Adrenal gland (tissue), 12 donors: Measurements from ENCODE around the gene JPH3. TPM values are rescaled to one million over a fixed set of nuclear protein-coding genes. Genes with fewer than 3 reads are reported as not detected.

Experiments
- DNase-seq, 7 donors: peaks; one replicate each; pipeline ENCODE4 v3.0.0-alpha.2; 2019 to 2020
- H3K27ac ChIP-seq, 5 donors: fragments of 200-600 bp; sonication (generic) in 4 of 5; 1 replicate in 3 of 5; 2 replicates in 2 of 5; pipeline versions ENCODE4 v1.5.1 to v1.8.0; 2016 to 2020; ENCODE audit warnings: mild to moderate bottlenecking in 1 of 5
- H3K27me3 ChIP-seq: fragments of 200-600 bp; 2 replicates; pipeline ENCODE4 v1.8.0; 2021
- H3K36me3 ChIP-seq, 2 donors: fragments of 200-600 bp; replicated peaks in 1 of 2; 1 replicate in 1 of 2; 2 replicates in 1 of 2; pipeline versions ENCODE4 v1.5.1 to v1.8.0; 2018 to 2022
- H3K4me1 ChIP-seq, 2 donors: fragments of 200-600 bp; replicated peaks in 1 of 2; 1 replicate in 1 of 2; 2 replicates in 1 of 2; pipeline versions ENCODE4 v1.5.1 to v1.8.0; 2018 to 2021
- H3K4me3 ChIP-seq, 4 donors: fragments of 200-600 bp; sonication (generic) in 3 of 4; one replicate each; pipeline ENCODE4 v1.5.1; 2016 to 2018
- H3K9me3 ChIP-seq, 3 donors: fragments of 200-600 bp; sonication (generic) in 1 of 3; replicated peaks in 1 of 3; 1 replicate in 2 of 3; 2 replicates in 1 of 3; pipeline versions ENCODE4 v1.5.1 to v1.8.0; 2016 to 2021
- POLR2A ChIP-seq, 2 donors: fragments of 450-650 bp; IDR thresholded peaks; one replicate each; pipeline ENCODE4 v1.6.1; 2017; ENCODE audit warnings: antibody characterized with exemption in 2 of 2, mild to moderate bottlenecking in 2 of 2, moderate library complexity in 1 of 2
- WGBS, 4 donors: extraction: QIAGEN DNeasy Blood & Tissue Kit in 2 of 4; methylation state at CpG; one replicate each; pipeline versions ENCODE4 v1.1.5 to v1.1.7; 2013 to 2017; 5-methylcytosine and 5-hydroxymethylcytosine counted together
- intact Hi-C, 2 donors: fragments of 100-400 bp; cut with DNase I; formaldehyde crosslinking; loops; one replicate each; pipeline versions ENCODE4 v1.14.1 to v1.15.0; 2022 to 2023
- polyA plus RNA-seq, 3 donors: library from polyadenylated mRNA; stranded (reverse); fragments of 200-250 nt in 2 of 3; fragments of 350-450 nt in 1 of 3; fragmentation: Illumina TruSeq in 1 of 3; extraction: RNeasy Lipid Tissue Mini Kit (QIAGEN cat#74804) in 1 of 3; gene quantifications; one replicate each; pipeline ENCODE4 v1.2.3, GENCODE V29; 2013 to 2014
- total RNA-seq, 9 donors: library from RNA; depleted of rRNA in 4 of 9; stranded (reverse); fragments of >200 nt in 4 of 9; fragments of 120-200 nt in 1 of 9; fragmentation: NEBNext Ultra II Directional in 1 of 9; extraction: Animal tissue kit (Norgen Biotek cat#: 25700) in 1 of 9; gene quantifications; one replicate each; pipeline versions ENCODE4 v1.1.0 to v1.2.4, GENCODE V29; 2013 to 2023
- TF ChIP-seq, protein P1 (sequence below), 6 experiments: fragments of 450-650 bp in 4 of 6; fragments of 200-600 bp in 2 of 6; sonication (generic) in 1 of 6; IDR thresholded peaks; 1 replicate in 5 of 6; 2 replicates in 1 of 6; pipeline versions ENCODE4 v1.5.1 to v1.8.0; 2016 to 2021; ENCODE audit warnings: antibody characterized with exemption in 6 of 6, mild to moderate bottlenecking in 2 of 6, moderate library complexity in 1 of 6
- donor health status: healthy with polysubstance abuse.
- donor health status: Bipolar disorder and iron deficiency.
- donor health status: DM: yes; HTN: yes; CAD: no.
- donor health status: DM: no; HTN: no; CAD: no.
- donor health status: DM: no; HTN: no; CAD: no.
- donor health status: DM: yes; HTN: yes; CAD: no.

Gene JPH3
- total and polyA plus RNA-seq, 12 donors = 0.10 to 3.7 (median 0.71) TPM; not detected in 1

DNA sequence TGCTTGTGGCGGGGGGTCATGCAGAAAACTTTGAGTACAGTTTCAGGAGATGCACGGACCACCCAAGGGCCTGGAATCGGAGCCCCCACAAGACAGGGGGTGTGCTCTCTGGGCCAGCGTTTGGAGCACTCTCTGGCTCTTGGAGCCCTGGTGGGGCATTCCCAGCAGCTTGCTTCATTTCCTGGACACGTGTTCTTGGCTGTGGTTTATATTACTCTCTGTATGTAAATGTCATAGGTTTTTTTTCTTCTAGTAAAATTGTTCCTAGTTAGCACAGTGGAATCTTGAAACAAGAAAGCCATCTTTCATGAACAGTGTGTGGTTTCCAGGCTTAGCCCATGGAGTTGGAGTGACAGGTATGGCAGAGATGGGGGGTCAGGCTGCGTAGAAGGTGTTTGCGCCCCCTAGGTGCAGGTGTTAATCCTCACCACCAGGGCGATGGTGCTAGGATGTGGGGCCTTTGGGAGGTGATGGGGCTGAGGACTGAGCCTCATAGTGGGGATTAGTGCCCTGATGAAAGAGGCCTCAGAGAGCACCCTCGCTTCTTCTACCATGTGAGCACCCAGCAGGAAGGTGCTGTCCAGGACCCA lies 79.8 kb downstream of the JPH3 start:
- Histone ChIP-seq H3K27ac (no peak overlapping the region), H3K9me3 (no peaks in the 10 kb centered on the region), H3K4me1 (no peaks in the 10 kb centered on the region), H3K36me3 (no peaks in the 10 kb centered on the region), H3K4me3 (no peak overlapping the region), H3K27me3 (no peaks in the 10 kb centered on the region)
- TF ChIP-seq, protein P1, sequence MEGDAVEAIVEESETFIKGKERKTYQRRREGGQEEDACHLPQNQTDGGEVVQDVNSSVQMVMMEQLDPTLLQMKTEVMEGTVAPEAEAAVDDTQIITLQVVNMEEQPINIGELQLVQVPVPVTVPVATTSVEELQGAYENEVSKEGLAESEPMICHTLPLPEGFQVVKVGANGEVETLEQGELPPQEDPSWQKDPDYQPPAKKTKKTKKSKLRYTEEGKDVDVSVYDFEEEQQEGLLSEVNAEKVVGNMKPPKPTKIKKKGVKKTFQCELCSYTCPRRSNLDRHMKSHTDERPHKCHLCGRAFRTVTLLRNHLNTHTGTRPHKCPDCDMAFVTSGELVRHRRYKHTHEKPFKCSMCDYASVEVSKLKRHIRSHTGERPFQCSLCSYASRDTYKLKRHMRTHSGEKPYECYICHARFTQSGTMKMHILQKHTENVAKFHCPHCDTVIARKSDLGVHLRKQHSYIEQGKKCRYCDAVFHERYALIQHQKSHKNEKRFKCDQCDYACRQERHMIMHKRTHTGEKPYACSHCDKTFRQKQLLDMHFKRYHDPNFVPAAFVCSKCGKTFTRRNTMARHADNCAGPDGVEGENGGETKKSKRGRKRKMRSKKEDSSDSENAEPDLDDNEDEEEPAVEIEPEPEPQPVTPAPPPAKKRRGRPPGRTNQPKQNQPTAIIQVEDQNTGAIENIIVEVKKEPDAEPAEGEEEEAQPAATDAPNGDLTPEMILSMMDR (IDR thresholded peaks at IDR 0.05) = no peak
- no peak for TF ChIP-seq POLR2A (IDR thresholded peaks at IDR 0.05)
- intact Hi-C loops = no loop called here
- WGBS, 4 donors = 49 to 54% (median 51%) methylated on average over 7 to 9 of the region's 9 CpGs
- DNase-seq = no peak

GRCh38 chr16:87682852-87683399 lies 80.6 kb downstream of the JPH3 start:
- Histone ChIP-seq H3K4me3 (no peak overlapping the region), H3K27me3 (no peaks in the 10 kb centered on the region), H3K9me3 (no peaks in the 10 kb centered on the region), H3K27ac (no peak overlapping the region), H3K36me3 (no peaks in the 10 kb centered on the region), H3K4me1 (no peaks in the 10 kb centered on the region)
- TF ChIP-seq, protein P1 (IDR thresholded peaks at IDR 0.05) = no peak
- TF ChIP-seq POLR2A (IDR thresholded peaks at IDR 0.05) = no peak
- WGBS, 4 donors = 78 to 82% (median 81%) methylated on average over 9 to 18 of the region's 18 CpGs
- intact Hi-C loops = no loop called here
- no peak for DNase-seq

DNA sequence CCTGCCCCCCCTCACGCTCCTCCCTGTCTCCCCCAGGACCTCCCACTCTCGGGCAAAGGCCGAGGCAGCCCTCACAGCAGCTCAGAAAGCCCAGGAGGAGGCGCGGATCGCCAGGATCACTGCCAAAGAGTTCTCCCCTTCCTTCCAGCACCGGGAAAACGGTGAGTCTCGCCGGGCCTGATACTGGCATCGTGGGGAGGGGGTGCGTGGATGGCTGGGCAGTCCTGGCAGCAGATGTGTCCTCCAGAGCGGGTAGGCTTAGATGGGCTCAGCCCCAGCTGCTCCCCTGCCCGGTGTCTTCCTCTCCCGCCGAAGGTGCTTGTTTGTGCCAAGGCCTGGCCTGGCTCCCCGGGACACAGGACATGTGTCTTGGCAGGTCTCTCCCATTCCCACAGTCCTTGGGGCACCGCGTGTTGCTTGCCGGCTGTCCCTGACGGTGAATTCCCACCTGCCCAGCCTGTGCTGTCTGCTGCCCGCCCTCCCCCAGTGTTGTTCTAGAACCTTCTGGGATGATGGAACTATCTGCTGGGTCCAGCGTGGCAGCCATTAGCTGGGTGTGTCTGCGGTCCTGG lies 81.9 kb downstream of the JPH3 start:
- intact Hi-C loops = no loop called here
- Histone ChIP-seq H3K4me3 (no peak overlapping the region), H3K36me3 (no peaks in the 10 kb centered on the region), H3K9me3 (no peaks in the 10 kb centered on the region), H3K27ac (no peak overlapping the region), H3K27me3 (no peaks in the 10 kb centered on the region), H3K4me1 (no peaks in the 10 kb centered on the region)
- DNase-seq = no peak
- 62 to 77% (median 67%) methylated on average over 11 to 24 of the region's 24 CpGs for WGBS, 4 donors
- TF ChIP-seq, protein P1 (IDR thresholded peaks at IDR 0.05) = no peak
- TF ChIP-seq POLR2A (IDR thresholded peaks at IDR 0.05) = no peak

DNA sequence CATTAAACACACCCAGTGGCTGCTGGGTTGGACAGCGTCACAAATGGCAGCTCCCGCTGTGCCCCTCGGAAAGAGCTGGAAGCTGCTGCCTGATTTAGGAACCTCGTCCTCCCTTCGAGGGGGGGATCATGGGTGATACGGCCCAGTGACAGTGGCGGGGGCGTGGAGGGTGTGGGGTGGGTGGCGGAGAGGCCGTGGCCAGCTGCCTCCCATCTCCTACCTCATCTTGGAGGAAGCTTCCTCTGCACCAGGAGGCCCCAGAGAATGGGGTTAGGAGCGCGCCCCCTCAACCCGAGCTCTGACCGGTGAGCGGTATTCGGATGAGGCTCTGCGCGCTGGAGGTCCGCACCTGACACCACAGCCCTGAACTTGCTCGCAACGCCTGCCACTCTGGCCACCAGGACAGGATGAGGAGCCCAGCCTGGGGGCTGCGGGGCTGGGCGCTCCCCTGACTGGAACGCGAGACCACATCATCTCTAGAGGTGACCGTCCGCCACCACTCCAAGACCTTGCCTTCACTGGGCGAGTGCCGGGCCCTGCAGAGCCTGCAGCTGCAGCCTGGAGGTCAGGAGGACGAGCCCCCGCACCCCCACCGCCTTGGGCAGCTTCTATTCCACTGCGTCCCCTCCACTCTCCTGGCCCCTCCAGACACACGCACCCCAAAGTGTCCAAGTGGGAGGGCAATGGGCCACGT lies 82.5 kb downstream of the JPH3 start:
- no peak overlapping the region for H3K27ac ChIP-seq
- intact Hi-C loops = no loop called here
- no peak for DNase-seq
- 84 to 88% (median 86%) methylated on average over 15 to 35 of the region's 35 CpGs for WGBS, 4 donors
- TF ChIP-seq, protein P1 (IDR thresholded peaks at IDR 0.05) = no peak
- TF ChIP-seq POLR2A (IDR thresholded peaks at IDR 0.05) = no peak
- H3K36me3 ChIP-seq = no peaks in the 10 kb centered on the region
- no peaks in the 10 kb centered on the region for H3K27me3 ChIP-seq
- no peaks in the 10 kb centered on the region for H3K9me3 ChIP-seq
- H3K4me3 ChIP-seq = no peak overlapping the region
- H3K4me1 ChIP-seq = no peaks in the 10 kb centered on the region
